Common myeloid progenitor, CD34-positive (primary cell): ENCODE results near the gene RNF123.

ENCODE experiments used
- CTCF ChIA-PET: fragments of 350-600 bp; sonication (Branson Sonifier 250); formaldehyde crosslinking; loops from one replicate; lab custom pipeline; 2021; ENCODE audit warnings: antibody characterized with exemption; lab: Charles Lee
- POLR2A ChIA-PET: fragments of 350-600 bp; sonication (Branson Sonifier 250); formaldehyde crosslinking; loops from one replicate; lab custom pipeline; 2021; ENCODE audit warnings: antibody characterized with exemption; lab: Charles Lee
- DNase-seq, 3 donors: peaks; one replicate each; pipeline versions ENCODE4 v3.0.0 to v3.0.0-alpha.2; 2013
- H3K27ac ChIP-seq, 2 experiments: 1 replicate in 1 of 2; 2 replicates in 1 of 2; pipeline ENCODE4 v1.7.0; 2013; ENCODE audit warnings: inconsistent platforms in 2 of 2, low read length in 2 of 2, mild to moderate bottlenecking in 2 of 2, low read depth in 1 of 2, moderate library complexity in 1 of 2; ENCODE audit not compliant: severe bottlenecking in 2 of 2, insufficient read depth in 1 of 2, poor library complexity in 1 of 2
- H3K27me3 ChIP-seq, 5 experiments: replicated peaks in 2 of 5; 1 replicate in 3 of 5; 2 replicates in 2 of 5; pipeline versions ENCODE4 v1.6.1 to v1.7.0; 2013; ENCODE audit warnings: low read length in 4 of 5, mild to moderate bottlenecking in 2 of 5, moderate library complexity in 2 of 5, inconsistent platforms in 1 of 5; ENCODE audit not compliant: insufficient read depth in 5 of 5, control insufficient read depth in 4 of 5
- H3K36me3 ChIP-seq, 4 experiments: 1 replicate in 2 of 4; 2 replicates in 2 of 4; pipeline versions ENCODE4 v1.6.1 to v1.7.0; 2013; ENCODE audit warnings: low read length in 3 of 4, control low read depth in 1 of 4, mild to moderate bottlenecking in 1 of 4; ENCODE audit not compliant: control insufficient read depth in 4 of 4, insufficient read depth in 4 of 4
- H3K4me1 ChIP-seq, 4 experiments: 1 replicate in 3 of 4; 2 replicates in 1 of 4; pipeline versions ENCODE4 v1.6.1 to v1.7.1; 2013; ENCODE audit warnings: low read length in 3 of 4, mild to moderate bottlenecking in 3 of 4, control low read depth in 1 of 4, inconsistent platforms in 1 of 4, moderate library complexity in 1 of 4; ENCODE audit not compliant: control insufficient read depth in 4 of 4, insufficient read depth in 4 of 4; ENCODE audit errors: control extremely low read depth in 1 of 4
- H3K4me3 ChIP-seq, 7 experiments: 1 replicate in 4 of 7; 2 replicates in 3 of 7; pipeline versions ENCODE4 v1.5.1 to v1.7.0; 2013; ENCODE audit warnings: mild to moderate bottlenecking in 7 of 7, low read length in 6 of 7, moderate library complexity in 6 of 7, inconsistent platforms in 2 of 7, low read depth in 2 of 7, control low read depth in 1 of 7; ENCODE audit not compliant: insufficient read depth in 4 of 7, control insufficient read depth in 1 of 7; ENCODE audit errors: extremely low read depth in 1 of 7
- H3K9me3 ChIP-seq, 5 experiments: 1 replicate in 4 of 5; 2 replicates in 1 of 5; pipeline versions ENCODE4 v1.6.1 to v1.7.1; 2013; ENCODE audit warnings: low read length in 4 of 5, mild to moderate bottlenecking in 2 of 5, inconsistent platforms in 1 of 5, low read depth in 1 of 5, moderate library complexity in 1 of 5; ENCODE audit not compliant: control insufficient read depth in 4 of 5, insufficient read depth in 2 of 5; ENCODE audit errors: control extremely low read depth in 1 of 5
- WGBS: methylation state at CpG from one replicate; pipeline ENCODE4 v1.1.5; 2013; ENCODE audit not compliant: insufficient coverage; 5-methylcytosine and 5-hydroxymethylcytosine counted together

The RNF123 gene

GRCh38 chr3:49670940-49671290, 18.4 kb upstream of the RNF123 start:
- no peak for DNase-seq
- peaks cover 0 to 7% (median 2%) of the 10 kb centered on the region in 4 experiments for H3K36me3 ChIP-seq
- ChIA-PET CTCF (interaction anchor here (0.7 to 3.3 kb wide), 20 partner anchors 9 to 255 kb away, joined by 3 to 80 read pairs (median 4); partner anchors contain the start of genes MST1 and RNF123), POLR2A (interaction anchor here (1.2 kb wide), 1 partner anchor 131 kb away, joined by 5 read pairs; no protein-coding TSS in a partner anchor)
- no peak overlapping the region for H3K4me3 ChIP-seq
- no peak overlapping the region for H3K27ac ChIP-seq
- no peaks in the 10 kb centered on the region for H3K27me3 ChIP-seq
- H3K9me3 ChIP-seq: no peaks in the 10 kb centered on the region
- peaks cover 0 to 26% (median 23%) of the 10 kb centered on the region in 4 experiments for H3K4me1 ChIP-seq
- WGBS: 75% methylated on average over 1 of the region's 6 CpGs

- POLR2A ChIA-PET: interaction anchor here (1.2 kb wide), 1 partner anchor 132 kb away, joined by 5 read pairs; no protein-coding TSS in a partner anchor
These were observed 17.8 kb upstream of the RNF123 start for GRCh38 chr3:49671291-49672288.

GRCh38 chr3:49673121-49673714, 16.1 kb upstream of the RNF123 start:
- H3K9me3 ChIP-seq: no peaks in the 10 kb centered on the region
- H3K27ac ChIP-seq: peak overlapping the region; percentile 82 to 92
- peak overlapping the region; percentile 42 to 89 (median 81) for H3K4me3 ChIP-seq
- no peaks in the 10 kb centered on the region for H3K27me3 ChIP-seq
- H3K36me3 ChIP-seq: peaks cover 0 to 30% (median 22%) of the 10 kb centered on the region in 4 experiments
- DNase-seq: peak; percentile 20 to 66 (median 62)
- H3K4me1 ChIP-seq: peaks cover 0 to 25% (median 23%) of the 10 kb centered on the region in 4 experiments
- POLR2A ChIA-PET: interaction anchor here (0.6 to 1.1 kb wide), 2 partner anchors 85 to 133 kb away, joined by 3 read pairs; no protein-coding TSS in a partner anchor
- 52% methylated on average over 11 of the region's 17 CpGs for WGBS
- CTCF ChIA-PET: interaction anchor here (0.5 to 3.3 kb wide), 5 partner anchors 18 to 166 kb away, joined by 3 to 80 read pairs (median 4); no protein-coding TSS in a partner anchor

More at GRCh38 chr3:49671291-49672288, 17.8 kb upstream of the RNF123 start:
- no peaks in the 10 kb centered on the region for H3K27me3 ChIP-seq
- WGBS: 53% methylated on average over 9 of the region's 11 CpGs
- H3K4me1 ChIP-seq: peaks cover 0 to 25% (median 23%) of the 10 kb centered on the region in 4 experiments
- peaks cover 0 to 14% (median 8%) of the 10 kb centered on the region in 4 experiments for H3K36me3 ChIP-seq
- H3K4me3 ChIP-seq: no peak overlapping the region
- CTCF ChIA-PET: interaction anchor here (0.6 to 3.3 kb wide), 23 partner anchors 9 to 311 kb away, joined by 3 to 80 read pairs (median 4); partner anchors contain the start of genes MST1 and RNF123
- no peak overlapping the region for H3K27ac ChIP-seq
- H3K9me3 ChIP-seq: no peaks in the 10 kb centered on the region
- DNase-seq: peak; percentile 69 to 82 (median 76)

DNA sequence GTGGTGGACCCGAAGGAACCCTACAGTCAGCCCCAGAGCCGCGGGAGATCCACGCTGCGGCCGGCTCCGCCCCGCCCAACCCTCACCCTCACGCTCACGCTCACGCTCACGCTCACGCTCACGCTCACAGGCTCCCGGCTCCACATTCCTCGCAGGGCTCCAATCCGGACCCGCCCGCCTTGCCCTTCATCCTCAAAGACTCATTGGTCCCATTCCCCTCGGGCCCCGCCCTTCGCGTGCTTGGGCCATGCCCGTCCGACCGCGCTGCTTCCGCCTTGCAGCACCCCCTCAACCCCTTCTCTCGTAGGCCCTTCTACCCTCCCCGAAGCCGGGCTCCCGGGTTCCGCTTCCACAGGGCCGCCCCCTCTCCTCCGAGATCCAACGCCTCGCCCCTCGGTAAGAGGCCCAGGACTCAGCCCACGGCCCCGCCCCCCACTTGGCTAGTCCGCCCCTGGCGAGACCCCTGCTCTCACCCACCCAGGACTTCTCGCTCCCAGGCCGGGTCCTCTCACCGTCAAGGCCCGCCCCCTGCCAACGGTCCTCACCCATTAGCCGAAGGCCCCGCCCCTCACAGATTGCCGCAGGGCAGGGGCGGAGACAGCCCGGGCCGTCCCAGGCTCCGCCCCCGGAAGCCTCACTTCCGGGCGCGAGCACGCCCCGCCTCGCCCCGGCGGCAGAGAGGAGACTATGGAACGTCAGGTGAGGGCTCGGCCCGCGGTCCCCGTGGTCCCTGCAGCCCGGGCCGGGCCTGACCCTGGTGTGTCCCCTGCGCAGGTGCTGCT, 15.5 kb upstream of the RNF123 start, which contains the start of gene APEH:
Gene APEH (plus strand): TSS at position 637 of the 782 bp plus-strand sequence. CDS start 51 bp downstream, at position 688.
- no peaks in the 10 kb centered on the region for H3K27me3 ChIP-seq
- DNase-seq: peak; percentile 98 to 99 (median 98)
- H3K9me3 ChIP-seq: no peaks in the 10 kb centered on the region
- WGBS: under 1% methylated on average over 50 of the region's 71 CpGs
- peaks cover 0 to 37% (median 28%) of the 10 kb centered on the region in 4 experiments for H3K36me3 ChIP-seq
- H3K4me1 ChIP-seq: peaks cover 0 to 25% (median 23%) of the 10 kb centered on the region in 4 experiments
- ChIA-PET CTCF (interaction anchor here (0.9 to 3.3 kb wide), 3 partner anchors 22 to 136 kb away, joined by 3 to 80 read pairs (median 5); no protein-coding TSS in a partner anchor), POLR2A (interaction anchor here (0.6 to 1.1 kb wide), 2 partner anchors 84 to 134 kb away, joined by 3 read pairs; no protein-coding TSS in a partner anchor)
- H3K27ac ChIP-seq: peak within 1 kb of the TSS; percentile 82 to 92
- peak within 1 kb of the TSS; percentile 42 to 89 (median 81) for H3K4me3 ChIP-seq

DNA sequence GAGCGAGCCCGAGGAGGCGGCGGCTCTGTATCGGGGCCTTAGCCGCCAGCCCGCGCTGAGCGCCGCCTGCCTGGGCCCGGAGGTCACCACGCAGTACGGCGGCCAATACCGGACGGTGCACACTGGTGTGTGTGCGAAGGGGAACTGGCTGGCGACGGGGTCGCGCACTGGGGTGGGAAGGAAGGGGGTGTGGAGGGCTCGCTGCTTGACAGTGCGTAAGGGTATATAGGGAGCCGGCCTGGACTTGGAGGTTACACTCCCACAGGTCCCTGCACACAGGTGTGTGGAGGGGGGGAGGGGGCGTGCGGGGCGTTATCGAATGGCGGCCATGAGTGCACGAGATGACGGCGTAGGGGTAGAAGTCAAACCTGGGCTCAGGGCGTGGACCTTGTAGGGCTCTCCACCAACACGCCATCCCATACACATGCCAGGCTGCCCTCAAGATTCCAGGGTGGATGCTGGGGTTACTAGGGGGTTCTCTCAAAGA, 14.8 kb upstream of the RNF123 start:
- peak overlapping the region; percentile 82 to 92 for H3K27ac ChIP-seq
- peaks cover 0 to 25% (median 23%) of the 10 kb centered on the region in 4 experiments for H3K4me1 ChIP-seq
- H3K36me3 ChIP-seq: peaks cover 3 to 44% (median 34%) of the 10 kb centered on the region in 4 experiments
- no peaks in the 10 kb centered on the region for H3K9me3 ChIP-seq
- POLR2A ChIA-PET: no interaction called here
- CTCF ChIA-PET: interaction anchor here (1.4 kb wide), 1 partner anchor 135 kb away, joined by 5 read pairs; no protein-coding TSS in a partner anchor
- H3K4me3 ChIP-seq: peak overlapping the region; percentile 42 to 89 (median 81)
- no peaks in the 10 kb centered on the region for H3K27me3 ChIP-seq
- DNase-seq: peak in 1 of 3 donors; percentile 75
- 7% methylated on average over 20 of the region's 34 CpGs for WGBS

DNA sequence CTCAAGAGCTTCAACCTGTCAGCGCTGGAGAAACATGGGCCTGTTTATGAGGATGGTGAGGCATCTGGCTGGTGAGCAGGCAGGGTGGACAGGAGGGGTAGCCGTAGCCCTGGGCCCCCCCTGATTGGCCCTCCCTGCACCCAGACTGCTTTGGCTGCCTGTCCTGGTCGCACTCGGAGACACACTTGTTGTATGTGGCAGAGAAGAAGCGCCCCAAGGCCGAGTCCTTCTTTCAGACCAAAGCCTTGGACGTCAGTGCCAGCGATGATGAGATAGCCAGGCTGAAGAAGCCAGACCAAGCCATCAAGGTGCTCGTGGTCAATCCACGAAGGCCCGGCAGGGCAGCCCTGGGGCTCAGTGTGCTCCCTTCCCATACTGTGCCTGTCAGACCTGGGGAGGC, 13.4 kb upstream of the RNF123 start:
- H3K4me1 ChIP-seq: peaks cover 0 to 25% (median 23%) of the 10 kb centered on the region in 4 experiments
- ChIA-PET CTCF (interaction anchor here (0.6 to 2.1 kb wide), 4 partner anchors 10 to 136 kb away, joined by 3 to 8 read pairs (median 5); no protein-coding TSS in a partner anchor), POLR2A (no interaction called here)
- no peaks in the 10 kb centered on the region for H3K27me3 ChIP-seq
- peaks cover 3 to 57% (median 47%) of the 10 kb centered on the region in 4 experiments for H3K36me3 ChIP-seq
- H3K4me3 ChIP-seq: no peak overlapping the region
- no peak overlapping the region for H3K27ac ChIP-seq
- WGBS: 97% methylated on average over 11 of the region's 11 CpGs
- no peaks in the 10 kb centered on the region for H3K9me3 ChIP-seq
- no peak for DNase-seq
